NCI-H2081 treated with DMSO at 0.1 percent for 48 hours (cell line): ENCODE data around the gene EYA4.
"Not testable (repeated sequence)": the region's sequence is repeated elsewhere in the genome, so short reads cannot be mapped to it uniquely, and the experiment has no call there.

Experiments used
- DNase-seq: peaks from one replicate; lab custom pipeline; 2025; lab: John Stamatoyannopoulos, UW

The EYA4 gene

DNA sequence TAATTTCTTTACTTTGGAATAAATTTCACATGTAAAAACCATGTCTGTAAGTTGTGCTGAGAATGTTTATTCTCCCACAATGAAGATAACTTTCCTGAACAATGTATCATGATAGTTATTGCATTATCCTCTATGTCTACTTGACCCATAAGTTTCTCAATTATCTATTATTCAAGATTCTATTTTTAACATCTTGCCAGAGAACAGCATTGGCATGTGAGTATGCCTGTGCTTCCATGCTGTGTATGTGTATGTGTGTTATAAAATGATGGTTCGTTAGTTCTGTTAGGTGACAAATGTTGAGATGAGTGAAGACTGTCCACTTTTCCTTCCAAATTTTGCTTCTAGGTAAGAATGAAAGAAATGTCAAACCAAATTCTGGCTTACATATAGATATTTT is 111.9 kb downstream of the EYA4 start:
- DNase-seq = no peak

DNA sequence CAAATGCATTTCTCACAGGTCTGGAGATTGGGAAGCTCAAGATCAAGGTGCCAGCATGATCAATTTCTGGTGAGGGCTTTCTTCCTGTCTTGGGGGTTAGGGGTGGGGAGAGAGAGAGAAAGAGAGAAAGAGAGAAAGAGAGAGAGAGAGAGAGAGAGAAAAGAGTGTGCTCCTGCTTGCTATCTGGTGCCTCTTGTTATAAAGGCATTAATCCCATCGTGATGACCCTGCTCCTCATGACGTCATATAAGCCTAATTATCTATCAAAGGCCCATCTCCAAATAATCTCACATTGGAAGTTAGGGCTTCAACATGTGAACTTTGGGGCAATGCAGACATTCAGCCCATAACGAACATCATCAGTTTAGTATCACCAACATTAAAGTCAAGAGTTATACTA is 114.8 kb downstream of the EYA4 start:
- DNase-seq = no peak

- no peak for DNase-seq
Measured at GRCh38 chr6:133358574-133359150, 117.5 kb downstream of the EYA4 start.

GRCh38 chr6:133359256-133359655 is 118.1 kb downstream of the EYA4 start:
- no peak for DNase-seq

DNA sequence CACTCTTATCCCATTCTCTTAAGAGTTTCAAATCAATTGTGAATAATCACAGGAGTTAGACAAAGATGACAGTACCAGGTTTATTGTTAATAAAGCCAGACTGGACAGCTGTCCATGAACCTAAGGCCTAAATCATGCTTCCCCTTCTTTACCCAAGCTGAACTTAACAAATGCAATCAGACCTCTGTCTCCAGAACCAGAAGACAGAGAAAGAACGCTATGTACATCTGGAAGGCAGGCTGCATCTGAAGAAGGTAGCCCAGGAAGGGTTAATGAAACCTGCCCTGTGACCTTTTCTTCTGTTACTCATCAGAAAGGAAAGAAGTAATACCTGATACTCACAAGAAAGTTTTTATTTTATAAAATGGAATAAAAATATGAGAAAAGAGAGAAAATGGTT is 118.6 kb downstream of the EYA4 start:
- DNase-seq = no peak

DNA sequence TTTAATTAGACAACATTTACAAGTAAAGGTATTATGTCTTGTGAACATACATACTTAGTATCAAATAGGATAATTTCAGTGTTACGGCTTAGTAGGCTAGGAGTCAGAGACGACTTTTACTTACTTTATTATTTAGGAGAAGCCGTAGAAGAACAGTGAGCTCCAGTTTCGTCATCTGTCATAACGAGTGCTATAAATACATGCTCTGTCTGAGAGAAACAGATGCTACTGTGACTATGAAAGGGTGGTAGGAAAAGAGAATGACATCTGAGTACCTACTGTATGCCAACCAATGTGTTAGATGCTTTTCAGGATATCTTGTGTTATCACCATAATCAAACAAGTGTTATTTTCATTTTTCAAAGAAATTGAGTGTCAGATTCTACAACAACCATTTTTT is 119.0 kb downstream of the EYA4 start:
- no peak for DNase-seq

DNA sequence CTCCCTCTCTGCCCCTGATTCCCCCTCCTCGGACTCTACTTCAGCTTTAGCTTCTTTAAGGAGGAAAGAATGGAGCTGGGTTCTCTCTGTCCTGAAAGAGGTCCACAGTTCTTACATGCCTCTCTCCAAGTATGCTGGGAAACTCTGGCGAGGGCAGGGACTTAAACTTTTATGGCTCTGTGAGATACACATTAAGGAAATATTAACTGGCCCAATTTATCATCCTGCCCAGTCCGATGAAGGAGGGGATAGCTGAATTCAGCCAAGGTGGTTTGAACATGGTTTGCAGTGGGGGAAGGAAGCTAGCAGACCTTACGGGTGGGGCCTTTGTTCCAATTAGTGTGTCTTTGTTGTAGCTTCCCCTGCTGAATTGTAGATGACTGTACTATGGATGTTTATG is 121.7 kb downstream of the EYA4 start:
- DNase-seq = no peak

DNA sequence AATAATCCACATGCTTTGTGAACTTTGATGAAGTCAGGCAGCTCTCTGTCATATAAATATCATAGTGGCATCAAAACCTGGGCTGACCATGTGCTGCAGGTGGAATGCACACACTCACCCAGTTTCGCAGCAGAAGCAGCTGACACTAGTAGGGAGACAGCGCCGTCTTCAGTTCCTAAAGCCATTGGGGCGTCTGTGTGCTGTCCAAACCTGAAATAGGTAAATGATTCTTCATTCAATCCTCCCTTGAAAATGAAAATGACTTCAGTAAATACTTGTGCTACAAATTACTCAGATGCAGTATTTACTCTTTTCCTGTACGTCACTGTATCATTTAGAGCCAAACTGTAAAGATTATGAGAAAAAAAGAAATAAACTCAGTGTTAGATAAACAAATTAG is 127.5 kb downstream of the EYA4 start:
- no peak for DNase-seq

GRCh38 chr6:133369773-133370272 is 128.7 kb downstream of the EYA4 start:
- DNase-seq = no peak

- DNase-seq = no peak
Measured at GRCh38 chr6:133376743-133377142, 135.6 kb downstream of the EYA4 start.

DNA sequence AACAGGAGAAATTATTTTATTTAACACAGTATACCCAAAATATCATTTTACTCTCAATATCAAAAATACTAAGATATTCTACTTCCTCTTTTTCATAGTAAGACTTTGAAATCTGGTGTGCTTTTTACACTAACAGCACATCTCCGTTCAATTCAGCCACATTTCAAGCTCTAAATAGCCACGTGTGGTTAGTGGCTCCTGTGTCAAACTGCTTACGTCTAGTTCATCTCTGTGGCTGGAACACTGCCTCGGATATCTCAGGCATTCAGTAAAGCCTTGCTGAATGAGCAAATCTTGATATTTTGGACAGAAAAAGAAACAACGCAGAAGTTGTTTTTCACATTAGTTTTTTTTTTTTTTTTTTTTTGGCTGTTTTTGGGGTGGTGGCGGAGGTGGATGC is 136.1 kb downstream of the EYA4 start:
- no peak for DNase-seq

- no peak for DNase-seq
Measured at GRCh38 chr6:133380047-133380446, 138.9 kb downstream of the EYA4 start.

DNA sequence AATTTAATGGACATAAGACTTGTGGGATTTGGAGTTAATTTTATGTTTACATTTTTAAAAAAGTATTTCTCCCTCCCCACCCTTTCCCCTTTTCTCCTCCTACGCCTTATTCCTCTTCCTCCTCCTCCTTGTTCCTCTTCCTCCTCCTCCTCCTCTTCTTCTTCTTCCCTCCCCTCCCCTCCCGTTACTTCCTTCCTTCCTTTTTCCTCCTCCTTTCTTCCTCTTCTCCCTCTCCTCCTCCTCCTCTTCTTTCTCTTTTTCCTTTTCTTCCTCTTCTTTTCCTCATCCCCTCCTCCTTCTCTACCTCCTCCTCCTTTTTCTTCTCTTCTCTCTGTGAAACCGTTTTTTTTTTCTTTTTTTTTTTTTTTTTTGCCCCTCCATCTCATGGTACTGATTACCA is 139.6 kb downstream of the EYA4 start:
- no peak for DNase-seq

- DNase-seq = no peak
Measured at GRCh38 chr6:133388731-133389130, 147.6 kb downstream of the EYA4 start.

DNA sequence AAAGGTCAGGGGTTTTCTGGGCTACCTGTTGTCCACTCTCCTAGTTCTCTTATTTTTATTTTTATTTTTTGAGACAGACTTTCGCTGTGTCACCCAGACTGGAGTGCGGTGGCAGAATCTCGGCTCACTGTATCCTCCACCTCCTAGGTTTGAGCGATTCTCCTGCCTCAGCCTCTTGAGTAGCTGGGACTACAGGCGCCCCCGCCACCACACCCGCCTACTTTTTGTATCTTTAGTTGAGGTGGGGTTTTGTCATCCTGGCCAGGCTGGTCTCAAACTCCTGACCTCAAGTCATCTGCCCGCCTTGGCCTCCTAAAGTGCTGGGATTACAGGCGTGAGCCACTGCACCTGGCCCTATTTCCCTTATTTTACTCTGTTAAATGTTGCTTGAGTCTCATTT is 149.0 kb downstream of the EYA4 start:
- DNase-seq = no peak

GRCh38 chr6:133392015-133392414 is 150.9 kb downstream of the EYA4 start:
- DNase-seq = no peak

- no peak for DNase-seq
Measured at GRCh38 chr6:133392641-133393040, 151.5 kb downstream of the EYA4 start.

GRCh38 chr6:133393891-133394290 is 152.7 kb downstream of the EYA4 start:
- DNase-seq = no peak

GRCh38 chr6:133394630-133395029 is 153.5 kb downstream of the EYA4 start:
- DNase-seq = no peak

DNA sequence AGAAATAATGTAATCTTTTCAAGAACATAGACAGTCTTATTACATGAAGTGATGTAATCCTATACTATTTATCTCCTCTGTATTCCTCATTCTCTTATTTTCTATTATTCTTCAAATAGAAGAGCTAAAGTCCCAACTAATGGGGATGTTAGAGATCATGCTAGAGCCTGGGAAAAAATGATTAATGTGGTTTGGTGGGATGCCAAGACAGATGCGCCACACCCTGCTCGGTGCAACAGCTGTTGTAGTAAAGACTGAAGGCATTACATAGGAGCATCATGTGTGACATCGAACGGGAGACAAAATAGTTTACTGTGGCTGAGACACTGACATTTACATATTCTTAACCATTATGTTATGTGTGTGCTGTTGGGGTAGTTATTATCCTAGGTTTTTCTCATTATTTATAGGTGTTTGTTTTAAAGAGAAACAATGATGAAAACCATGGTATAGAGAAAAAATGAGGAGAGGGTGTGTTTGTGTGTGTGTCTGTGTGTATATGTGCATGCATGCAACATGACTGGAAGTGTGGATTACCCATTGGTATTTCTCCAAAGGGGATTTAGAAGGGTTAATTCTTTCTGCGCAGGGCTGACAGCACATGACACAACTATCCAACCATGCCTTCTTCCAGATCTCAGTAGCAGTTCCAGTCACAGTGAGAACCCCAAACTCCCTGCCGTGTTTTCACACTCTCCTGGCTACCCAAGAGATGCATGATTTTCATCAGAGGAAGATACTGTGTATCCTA is 155.3 kb downstream of the EYA4 start:
- no peak for DNase-seq

GRCh38 chr6:133396984-133397348 is 155.8 kb downstream of the EYA4 start:
- no peak for DNase-seq

- not testable (repeated sequence) for DNase-seq
Measured at GRCh38 chr6:133397601-133398000, 156.4 kb downstream of the EYA4 start.

GRCh38 chr6:133399426-133399825 is 158.3 kb downstream of the EYA4 start:
- DNase-seq = no peak

- DNase-seq = no peak
Measured at GRCh38 chr6:133404151-133404550, 163.0 kb downstream of the EYA4 start.
